Mesenchymal stem cell (in vitro differentiated cells and primary cell): ENCODE measurements around the gene FAS.

Source experiments
- DNase-seq: peaks from one replicate; pipeline ENCODE4 v3.0.0-alpha.2; 2013
- H2AFZ ChIP-seq: one replicate; pipeline ENCODE4 v1.6.1; 2013; ENCODE audit warnings: low read depth, mild to moderate bottlenecking, control low read depth, inconsistent platforms, low read length, moderate library complexity
- H2AK5ac ChIP-seq: 2 replicates; pipeline ENCODE4 v1.6.1; 2013; ENCODE audit warnings: low read length, moderate library complexity, mild to moderate bottlenecking, inconsistent platforms; ENCODE audit not compliant: severe bottlenecking
- H2BK120ac ChIP-seq: one replicate; pipeline ENCODE4 v1.6.1; 2013; ENCODE audit warnings: low read depth, mild to moderate bottlenecking, inconsistent platforms, low read length, moderate library complexity
- H2BK12ac ChIP-seq, 2 experiments: one replicate each; pipeline ENCODE4 v1.6.1; 2013; ENCODE audit warnings: inconsistent platforms in 2 of 2, low read length in 2 of 2, mild to moderate bottlenecking in 2 of 2, moderate library complexity in 2 of 2, control low read depth in 1 of 2
- H2BK15ac ChIP-seq: one replicate; pipeline ENCODE4 v1.6.1; 2013; ENCODE audit warnings: mild to moderate bottlenecking, low read depth, inconsistent platforms; ENCODE audit not compliant: poor library complexity, severe bottlenecking
- H2BK5ac ChIP-seq: 2 replicates; pipeline ENCODE4 v1.6.1; 2013; ENCODE audit warnings: low read depth, mild to moderate bottlenecking, low read length, control low read depth, inconsistent platforms; ENCODE audit not compliant: poor library complexity, severe bottlenecking
- H3K14ac ChIP-seq, 2 experiments: one replicate each; pipeline ENCODE4 v1.6.1; 2013; ENCODE audit warnings: inconsistent platforms in 2 of 2, low read length in 2 of 2, control low read depth in 1 of 2, mild to moderate bottlenecking in 1 of 2, moderate library complexity in 1 of 2
- H3K18ac ChIP-seq, 2 experiments: one replicate each; pipeline ENCODE4 v1.6.1; 2013; ENCODE audit warnings: inconsistent platforms in 2 of 2, low read length in 2 of 2, control low read depth in 1 of 2, low read depth in 1 of 2, mild to moderate bottlenecking in 1 of 2
- H3K23ac ChIP-seq, 2 experiments: one replicate each; pipeline ENCODE4 v1.6.1; 2013; ENCODE audit warnings: inconsistent platforms in 2 of 2, low read length in 2 of 2, mild to moderate bottlenecking in 2 of 2, moderate library complexity in 2 of 2, control low read depth in 1 of 2
- H3K27ac ChIP-seq: 2 replicates; pipeline ENCODE4 v1.5.1; 2013; ENCODE audit warnings: mild to moderate bottlenecking, moderate library complexity, low read length, control low read depth, inconsistent platforms; ENCODE audit not compliant: poor library complexity, severe bottlenecking
- H3K27me3 ChIP-seq, 2 experiments: 2 replicates each; pipeline versions ENCODE4 v1.6.1 to v1.7.0; 2013; ENCODE audit warnings: low read length in 2 of 2, mild to moderate bottlenecking in 2 of 2, moderate library complexity in 2 of 2, control low read depth in 1 of 2, inconsistent platforms in 1 of 2; ENCODE audit not compliant: control insufficient read depth in 1 of 2, insufficient read depth in 1 of 2
- H3K36me3 ChIP-seq, 2 experiments: 2 replicates each; pipeline versions ENCODE4 v1.6.1 to v1.7.0; 2013; ENCODE audit warnings: low read length in 2 of 2, control low read depth in 1 of 2, inconsistent platforms in 1 of 2, low read depth in 1 of 2, mild to moderate bottlenecking in 1 of 2; ENCODE audit not compliant: insufficient read depth in 2 of 2, control insufficient read depth in 1 of 2
- H3K4ac ChIP-seq, 2 experiments: one replicate each; pipeline ENCODE4 v1.6.1; 2013; ENCODE audit warnings: inconsistent platforms in 2 of 2, low read length in 2 of 2, mild to moderate bottlenecking in 2 of 2, moderate library complexity in 2 of 2, control low read depth in 1 of 2, low read depth in 1 of 2
- H3K4me1 ChIP-seq: 2 replicates; pipeline ENCODE4 v1.6.1; 2013; ENCODE audit warnings: low read depth, low read length, control low read depth; ENCODE audit not compliant: control insufficient read depth, insufficient read depth
- H3K4me2 ChIP-seq: 2 replicates; pipeline ENCODE4 v1.6.1; 2013; ENCODE audit warnings: low read length, mild to moderate bottlenecking, inconsistent platforms; ENCODE audit not compliant: poor library complexity, severe bottlenecking
- H3K4me3 ChIP-seq, 2 experiments: 2 replicates each; pipeline versions ENCODE4 v1.5.1 to v1.7.0; 2013; ENCODE audit warnings: low read length in 2 of 2, mild to moderate bottlenecking in 2 of 2, control low read depth in 1 of 2, low read depth in 1 of 2; ENCODE audit not compliant: insufficient read depth in 1 of 2
- H3K79me1 ChIP-seq: replicated peaks from 2 replicates; pipeline ENCODE4 v1.6.1; 2013; ENCODE audit warnings: mild to moderate bottlenecking, control low read depth, low read length, inconsistent platforms; ENCODE audit not compliant: poor library complexity, severe bottlenecking
- H3K9ac ChIP-seq: 2 replicates; pipeline ENCODE4 v1.7.0; 2013; ENCODE audit warnings: mild to moderate bottlenecking, low read length, moderate library complexity
- H3K9me3 ChIP-seq: 2 replicates; pipeline ENCODE4 v1.7.0; 2013; ENCODE audit warnings: mild to moderate bottlenecking, low read length; ENCODE audit not compliant: control insufficient read depth
- H4K8ac ChIP-seq: one replicate; pipeline ENCODE4 v1.6.1; 2013; ENCODE audit warnings: inconsistent platforms, mild to moderate bottlenecking, low read length, moderate library complexity
- H4K91ac ChIP-seq: one replicate; pipeline ENCODE4 v1.6.1; 2013; ENCODE audit warnings: mild to moderate bottlenecking, low read length, inconsistent platforms
- WGBS: methylation state at CpG from one replicate; pipeline ENCODE4 v1.1.7; 2013; ENCODE audit warnings: mixed read lengths; 5-methylcytosine and 5-hydroxymethylcytosine counted together

The FAS gene

GRCh38 chr10:88980247-88980646 is 10.4 kb upstream of the FAS start:
- H3K27ac ChIP-seq: no peak overlapping the region
- peaks cover 10% of the 10 kb centered on the region for H3K79me1 ChIP-seq
- H3K4me1 ChIP-seq: peaks cover 8% of the 10 kb centered on the region
- no peak overlapping the region for H2BK5ac ChIP-seq
- no peak overlapping the region for H3K4me3 ChIP-seq
- no peaks in the 10 kb centered on the region for H3K9me3 ChIP-seq
- no peak overlapping the region for H2BK15ac ChIP-seq
- H3K4ac ChIP-seq: no peak overlapping the region
- H3K27me3 ChIP-seq: no peaks in the 10 kb centered on the region
- no peak overlapping the region for H3K9ac ChIP-seq
- H3K4me2 ChIP-seq: no peak overlapping the region
- WGBS: 75% methylated on average over 3 of the region's 4 CpGs
- no peak overlapping the region for H3K23ac ChIP-seq
- H4K91ac ChIP-seq: no peak overlapping the region
- H3K14ac ChIP-seq: no peak overlapping the region
- H4K8ac ChIP-seq: no peak overlapping the region
- no peak for DNase-seq
- no peak overlapping the region for H2AFZ ChIP-seq
- H2AK5ac ChIP-seq: peak overlapping the region; percentile 86
- peak overlapping the region in 1 of 2 experiments; percentile 70 for H3K18ac ChIP-seq
- H3K36me3 ChIP-seq: peaks cover 0 to 28% of the 10 kb centered on the region in 2 experiments
- no peak overlapping the region for H2BK12ac ChIP-seq
- H2BK120ac ChIP-seq: no peak overlapping the region

GRCh38 chr10:88980800-88981199 is 9.8 kb upstream of the FAS start:
- H2BK15ac ChIP-seq: no peak overlapping the region

GRCh38 chr10:88981435-88981834 is 9.2 kb upstream of the FAS start:
- Histone ChIP-seq H3K27ac (no peak overlapping the region), H3K9me3 (no peaks in the 10 kb centered on the region), H3K18ac (peak overlapping the region in 1 of 2 experiments; percentile 21), H3K4me2 (no peak overlapping the region), H2BK5ac (no peak overlapping the region), H3K23ac (no peak overlapping the region), H3K14ac (no peak overlapping the region), H4K91ac (no peak overlapping the region), H2AK5ac (peak overlapping the region; percentile 92), H3K4me3 (no peak overlapping the region), H3K27me3 (no peaks in the 10 kb centered on the region), H3K4ac (no peak overlapping the region), H3K9ac (no peak overlapping the region), H4K8ac (no peak overlapping the region), H2BK120ac (no peak overlapping the region), H3K36me3 (peaks cover 0 to 30% of the 10 kb centered on the region in 2 experiments), H3K4me1 (peaks cover 8% of the 10 kb centered on the region), H2BK12ac (no peak overlapping the region), H2AFZ (no peak overlapping the region), H2BK15ac (no peak overlapping the region), H3K79me1 (peaks cover 16% of the 10 kb centered on the region)
- DNase-seq: no peak
- WGBS: 86% methylated on average over 5 of the region's 5 CpGs

More at GRCh38 chr10:88980800-88981199, 9.8 kb upstream of the FAS start:
- H3K14ac ChIP-seq: no peak overlapping the region
- H3K36me3 ChIP-seq: peaks cover 0 to 28% of the 10 kb centered on the region in 2 experiments
- peaks cover 12% of the 10 kb centered on the region for H3K79me1 ChIP-seq
- no peak overlapping the region for H3K4me3 ChIP-seq
- no peaks in the 10 kb centered on the region for H3K9me3 ChIP-seq
- WGBS: 91% methylated on average over 3 of the region's 4 CpGs
- no peak overlapping the region for H4K8ac ChIP-seq
- H2BK120ac ChIP-seq: no peak overlapping the region
- no peak overlapping the region for H3K4me2 ChIP-seq
- no peak overlapping the region for H2BK12ac ChIP-seq
- H2AFZ ChIP-seq: no peak overlapping the region
- no peak for DNase-seq
- H3K18ac ChIP-seq: no peak overlapping the region
- H3K9ac ChIP-seq: no peak overlapping the region
- H4K91ac ChIP-seq: no peak overlapping the region
- H3K27ac ChIP-seq: no peak overlapping the region
- H3K23ac ChIP-seq: no peak overlapping the region
- no peaks in the 10 kb centered on the region for H3K27me3 ChIP-seq
- peaks cover 8% of the 10 kb centered on the region for H3K4me1 ChIP-seq
- no peak overlapping the region for H3K4ac ChIP-seq
- no peak overlapping the region for H2BK5ac ChIP-seq
- no peak overlapping the region for H2AK5ac ChIP-seq

GRCh38 chr10:88982366-88982765 is 8.2 kb upstream of the FAS start:
- no peak for DNase-seq

More at GRCh38 chr10:88982366-88982765, 8.2 kb upstream of the FAS start:
- Histone ChIP-seq H4K91ac (no peak overlapping the region), H3K79me1 (peaks cover 16% of the 10 kb centered on the region), H3K4me1 (peaks cover 8% of the 10 kb centered on the region), H3K27me3 (no peaks in the 10 kb centered on the region), H2AFZ (no peak overlapping the region), H3K27ac (no peak overlapping the region), H3K4me2 (no peak overlapping the region), H3K9ac (no peak overlapping the region), H2BK15ac (no peak overlapping the region), H3K4ac (no peak overlapping the region), H2BK120ac (no peak overlapping the region), H3K4me3 (no peak overlapping the region), H3K18ac (no peak overlapping the region), H2BK12ac (no peak overlapping the region), H3K9me3 (no peaks in the 10 kb centered on the region), H3K14ac (no peak overlapping the region), H3K36me3 (peaks cover 0 to 33% of the 10 kb centered on the region in 2 experiments), H2BK5ac (no peak overlapping the region), H2AK5ac (no peak overlapping the region), H3K23ac (no peak overlapping the region), H4K8ac (no peak overlapping the region)
- WGBS: 90% methylated on average over 2 of the region's 2 CpGs
